HFFc6 (cell line): Measurements from ENCODE around the gene ASS1. TPM values are rescaled to one million over a fixed set of nuclear protein-coding genes. Genes with fewer than 3 reads are reported as not detected.

Experiments
- DNase-seq: peaks from one replicate; pipeline ENCODE4 v3.0.0-alpha.2; 2018
- H3K27ac Mint-ChIP-seq: 2 replicates; pipeline ENCODE4 v1.8.0; 2020; ENCODE audit warnings: mild to moderate bottlenecking, mixed read lengths
- H3K27me3 Mint-ChIP-seq: 2 replicates; pipeline ENCODE4 v1.8.0; 2021; ENCODE audit warnings: mild to moderate bottlenecking, moderate library complexity, mixed read lengths; ENCODE audit not compliant: insufficient read depth
- H3K36me3 Mint-ChIP-seq: 2 replicates; pipeline ENCODE4 v1.8.0; 2021; ENCODE audit warnings: low read depth, mixed read lengths
- H3K4me1 Mint-ChIP-seq: 2 replicates; pipeline ENCODE4 v1.8.0; 2020; ENCODE audit warnings: low read depth, mixed read lengths
- H3K4me3 Mint-ChIP-seq: 2 replicates; pipeline ENCODE4 v1.8.0; 2020; ENCODE audit warnings: mild to moderate bottlenecking, moderate library complexity, mixed read lengths
- H3K9me3 Mint-ChIP-seq: 2 replicates; pipeline ENCODE4 v1.8.0; 2020; ENCODE audit warnings: mild to moderate bottlenecking, mixed read lengths
- CTCF ChIP-seq: fragments of 200-600 bp; sonication (generic); IDR thresholded peaks from 2 replicates; pipeline ENCODE4 v1.5.0; 2021; ENCODE audit warnings: antibody characterized with exemption, mild to moderate bottlenecking
- total RNA-seq, 6 experiments: library from RNA; stranded (reverse); fragmentation: NEBNext Ultra II Directional; extraction: Animal tissue kit (Norgen Biotek cat#: 25700); gene quantifications; 2 replicates in 1 of 6; 3 replicates in 5 of 6; pipeline ENCODE4 v1.2.3, GENCODE V29; 2021

Gene ASS1
- total RNA-seq, 6 experiments from 2014 or later, result 48.6 to 103 (median 53.7) TPM

GRCh38 chr9:130454096-130454811 is 9.5 kb downstream of the ASS1 start:
- Mint-ChIP-seq H3K9me3 (no peaks in the 10 kb centered on the region), H3K4me3 (no peak overlapping the region), H3K27ac (no peak overlapping the region), H3K4me1 (peaks cover 12% of the 10 kb centered on the region), H3K36me3 (no peaks in the 10 kb centered on the region), H3K27me3 (peaks cover 1% of the 10 kb centered on the region)
- DNase-seq, result no peak
- TF ChIP-seq CTCF, result no peak

- Mint-ChIP-seq H3K9me3 (no peaks in the 10 kb centered on the region), H3K27ac (no peak overlapping the region), H3K4me3 (no peak overlapping the region), H3K27me3 (peaks cover 1% of the 10 kb centered on the region), H3K36me3 (no peaks in the 10 kb centered on the region), H3K4me1 (peaks cover 12% of the 10 kb centered on the region)
- no peak for DNase-seq
- TF ChIP-seq CTCF, result no peak
These were observed 10.1 kb downstream of the ASS1 start for GRCh38 chr9:130454812-130455325.

GRCh38 chr9:130458027-130458803 is 13.5 kb downstream of the ASS1 start:
- H3K27ac Mint-ChIP-seq, result no peak overlapping the region
- H3K27me3 Mint-ChIP-seq, result no peaks in the 10 kb centered on the region; the same call in none of the 2 replicates
- TF ChIP-seq CTCF, result no peak
- no peaks in the 10 kb centered on the region for H3K4me1 Mint-ChIP-seq
- no peak overlapping the region for H3K4me3 Mint-ChIP-seq
- DNase-seq, result no peak
- H3K36me3 Mint-ChIP-seq, result no peaks in the 10 kb centered on the region
- no peaks in the 10 kb centered on the region for H3K9me3 Mint-ChIP-seq

- no peak for TF ChIP-seq CTCF
- H3K36me3 Mint-ChIP-seq, result no peaks in the 10 kb centered on the region
- H3K4me1 Mint-ChIP-seq, result no peaks in the 10 kb centered on the region
These were observed 14.0 kb downstream of the ASS1 start for GRCh38 chr9:130458804-130459067.

GRCh38 chr9:130459151-130459550 is 14.4 kb downstream of the ASS1 start:
- TF ChIP-seq CTCF, result no peak
- H3K36me3 Mint-ChIP-seq, result no peaks in the 10 kb centered on the region
- H3K4me1 Mint-ChIP-seq, result no peaks in the 10 kb centered on the region
- H3K4me3 Mint-ChIP-seq, result no peak overlapping the region
- no peaks in the 10 kb centered on the region for H3K9me3 Mint-ChIP-seq
- DNase-seq, result no peak
- no peaks in the 10 kb centered on the region; the same call in 1 of the 2 replicates for H3K27me3 Mint-ChIP-seq
- H3K27ac Mint-ChIP-seq, result no peak overlapping the region

More at GRCh38 chr9:130458804-130459067, 14.0 kb downstream of the ASS1 start:
- Mint-ChIP-seq H3K9me3 (no peaks in the 10 kb centered on the region), H3K27me3 (no peaks in the 10 kb centered on the region; the same call in 1 of the 2 replicates), H3K4me3 (no peak overlapping the region), H3K27ac (no peak overlapping the region)
- DNase-seq, result no peak
